NCI-H774 (cell line): ENCODE measurements around the gene FAM180A.

Experiments
- DNase-seq: peaks from one replicate; lab custom pipeline; 2025; lab: John Stamatoyannopoulos, UW

The FAM180A gene

DNA sequence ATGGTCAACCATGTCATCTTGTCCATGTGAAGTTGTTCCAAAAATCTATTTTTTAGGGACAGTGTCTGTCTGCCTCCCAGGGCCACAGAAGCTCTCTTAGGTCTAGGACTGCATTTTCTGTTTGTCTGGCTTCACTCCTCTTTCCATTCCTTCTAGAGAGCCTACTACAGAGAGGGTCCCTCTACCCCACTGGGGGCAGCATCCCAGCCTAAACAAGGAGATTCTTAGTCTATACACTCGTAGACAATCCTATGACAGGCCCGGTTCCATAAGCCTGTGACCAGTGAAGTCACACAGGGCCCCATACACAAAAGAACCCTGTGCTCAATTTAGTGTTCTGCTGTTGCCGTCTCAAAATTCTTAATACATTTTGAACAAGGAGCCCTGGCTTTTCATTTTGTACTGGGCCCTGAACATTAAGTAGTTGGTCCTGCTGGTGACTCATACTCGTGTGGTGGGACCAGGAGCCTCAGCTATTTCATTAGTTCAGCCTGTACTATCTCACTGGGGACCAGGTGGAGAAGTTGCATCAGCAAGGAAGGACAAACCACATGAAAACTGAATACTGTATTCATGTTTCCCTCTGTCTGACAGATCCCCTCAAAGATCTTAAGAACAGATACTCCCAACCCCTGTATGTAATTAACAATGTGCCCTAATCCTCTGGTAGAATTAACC is 23.5 kb upstream of the FAM180A start:
- no peak for DNase-seq

DNA sequence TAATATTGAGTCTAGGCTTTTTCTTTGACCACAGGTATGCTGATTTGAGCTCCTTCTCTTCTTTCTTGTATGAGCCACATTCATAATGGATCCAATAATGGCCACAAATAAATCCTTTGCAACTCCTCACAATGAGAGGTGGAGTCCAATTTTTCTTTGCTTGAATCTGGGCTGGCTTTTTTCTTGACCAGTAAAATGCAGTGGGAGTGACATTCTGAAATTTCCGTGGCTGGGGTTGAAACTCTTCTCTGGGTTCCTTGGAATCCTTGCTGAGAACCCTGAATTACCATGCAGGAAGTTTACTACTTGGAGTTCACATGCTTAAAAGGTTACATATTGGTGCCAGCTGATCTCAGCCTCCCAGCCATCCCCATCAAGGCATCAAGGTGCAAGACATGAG is 22.4 kb upstream of the FAM180A start:
- no peak for DNase-seq

DNA sequence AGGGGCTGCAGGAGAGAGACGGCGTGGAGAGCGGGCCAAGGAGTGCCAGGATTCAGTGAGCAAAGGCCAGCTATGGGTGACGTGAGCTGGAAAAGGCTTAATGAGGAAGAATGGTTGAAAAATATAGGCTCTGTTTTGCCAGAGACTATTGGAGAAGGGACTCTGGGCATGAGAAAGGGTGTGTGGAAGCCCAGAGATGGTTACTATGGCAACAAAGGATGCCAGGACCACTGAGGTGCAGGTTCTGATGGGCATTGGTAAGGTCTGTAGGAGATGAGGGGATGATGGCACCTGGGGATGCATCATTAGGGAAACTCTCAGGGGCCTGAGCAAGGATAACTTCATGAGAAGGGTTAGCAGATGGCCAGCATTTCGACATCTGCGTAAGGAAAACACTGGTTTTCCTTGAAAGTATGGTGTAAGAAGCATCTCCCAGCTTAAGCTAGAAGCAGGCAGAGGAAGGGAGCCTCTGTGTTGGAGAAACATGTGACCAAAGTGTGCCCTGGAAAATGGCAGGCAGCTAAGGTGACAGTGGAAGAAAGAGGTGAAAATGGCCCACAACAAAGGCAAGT is 21.6 kb upstream of the FAM180A start:
- DNase-seq, result no peak

DNA sequence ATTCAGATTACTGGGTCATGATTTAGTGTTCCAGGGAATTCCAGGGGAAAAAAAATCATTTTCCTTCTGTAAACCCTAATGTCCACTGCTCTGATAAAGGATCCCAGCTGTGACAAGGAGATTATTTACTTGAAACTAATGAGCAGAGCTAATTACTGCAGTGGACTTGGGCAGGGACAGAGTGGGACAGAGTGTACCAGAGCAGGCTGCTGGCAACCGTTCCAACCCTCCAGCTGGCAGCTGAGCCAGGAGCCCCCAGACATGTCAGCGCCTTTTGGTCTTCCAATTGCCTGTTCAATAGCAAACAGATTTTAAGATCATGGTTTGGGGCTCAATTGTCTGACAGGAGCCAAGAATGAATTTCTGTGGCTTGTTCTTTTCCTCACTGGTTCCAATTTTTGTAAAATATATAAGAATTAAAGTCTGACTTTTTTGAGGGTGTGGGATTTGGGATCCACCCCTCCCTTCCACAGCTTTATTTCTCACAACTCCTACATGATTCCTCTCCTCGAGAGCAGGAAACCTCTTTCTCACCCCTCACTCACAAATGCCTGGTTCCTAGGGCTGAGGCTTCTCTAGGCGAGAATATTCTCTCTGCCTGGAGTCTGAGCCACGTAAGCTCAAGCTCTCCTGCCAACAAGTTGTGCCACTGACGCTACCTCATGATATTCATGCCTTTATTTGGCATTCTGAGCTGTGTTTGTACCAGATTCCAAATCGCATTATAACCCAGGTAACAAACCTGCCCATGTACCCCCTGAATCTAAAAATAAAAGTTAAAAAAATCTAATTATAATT is 20.6 kb upstream of the FAM180A start:
- no peak for DNase-seq

DNA sequence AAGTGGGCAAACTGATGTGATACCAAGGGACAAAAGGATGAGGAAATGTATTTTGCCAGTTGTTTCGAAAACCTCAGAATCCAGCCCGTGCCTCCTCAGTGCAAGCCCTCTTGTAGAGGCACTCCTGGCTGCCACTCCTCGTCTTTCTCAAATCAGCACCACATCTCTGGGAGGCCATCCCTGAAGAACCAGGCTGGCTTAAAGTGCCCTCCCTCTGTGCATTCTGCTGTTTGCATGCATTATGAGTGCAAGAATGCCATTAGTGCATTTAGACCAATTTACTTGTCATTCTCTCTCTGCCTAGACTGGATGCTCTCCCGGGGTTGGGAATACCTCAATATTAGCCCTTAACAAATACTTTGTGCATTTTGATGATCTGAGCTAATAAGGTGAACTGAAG is 19.9 kb upstream of the FAM180A start:
- no peak for DNase-seq

DNA sequence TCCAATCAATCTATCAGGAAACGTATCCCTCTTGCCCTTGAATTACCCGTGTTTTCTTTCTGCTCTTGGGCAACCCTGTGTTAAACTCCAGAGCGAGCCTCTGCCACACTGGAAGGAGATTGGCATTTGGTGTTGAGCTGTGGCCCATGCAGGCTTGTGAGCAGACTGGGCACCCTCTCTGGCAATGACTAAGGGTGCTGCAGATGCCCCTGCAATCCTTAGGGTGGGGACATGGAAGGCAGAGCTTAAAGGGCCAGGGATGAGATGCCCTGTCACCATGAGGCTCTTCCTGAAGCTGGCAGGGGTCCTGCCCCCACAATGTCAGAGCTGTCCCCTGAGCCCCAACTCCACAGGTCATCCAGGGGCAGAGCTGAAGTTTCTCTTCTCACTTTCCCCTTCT is 19.5 kb upstream of the FAM180A start:
- DNase-seq, result no peak

DNA sequence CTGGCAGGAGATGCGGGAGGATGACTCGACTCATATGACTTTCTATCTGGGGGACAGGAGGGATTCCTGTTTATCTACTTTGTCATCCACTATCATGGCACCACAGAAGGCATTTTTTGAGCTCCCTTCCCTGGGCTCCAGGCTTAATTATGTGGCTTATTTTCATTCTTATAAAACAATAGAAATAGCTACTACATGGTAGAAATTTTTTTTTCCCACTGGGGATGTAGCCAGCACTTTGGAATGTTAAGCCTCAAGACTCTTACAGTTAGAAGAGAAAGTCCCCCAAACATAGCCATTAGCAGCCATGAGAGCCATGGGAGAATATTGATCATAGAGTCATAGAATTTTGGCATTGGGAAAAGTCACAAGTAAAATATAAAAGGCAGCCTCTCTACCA is 14.6 kb upstream of the FAM180A start:
- DNase-seq, result no peak

DNA sequence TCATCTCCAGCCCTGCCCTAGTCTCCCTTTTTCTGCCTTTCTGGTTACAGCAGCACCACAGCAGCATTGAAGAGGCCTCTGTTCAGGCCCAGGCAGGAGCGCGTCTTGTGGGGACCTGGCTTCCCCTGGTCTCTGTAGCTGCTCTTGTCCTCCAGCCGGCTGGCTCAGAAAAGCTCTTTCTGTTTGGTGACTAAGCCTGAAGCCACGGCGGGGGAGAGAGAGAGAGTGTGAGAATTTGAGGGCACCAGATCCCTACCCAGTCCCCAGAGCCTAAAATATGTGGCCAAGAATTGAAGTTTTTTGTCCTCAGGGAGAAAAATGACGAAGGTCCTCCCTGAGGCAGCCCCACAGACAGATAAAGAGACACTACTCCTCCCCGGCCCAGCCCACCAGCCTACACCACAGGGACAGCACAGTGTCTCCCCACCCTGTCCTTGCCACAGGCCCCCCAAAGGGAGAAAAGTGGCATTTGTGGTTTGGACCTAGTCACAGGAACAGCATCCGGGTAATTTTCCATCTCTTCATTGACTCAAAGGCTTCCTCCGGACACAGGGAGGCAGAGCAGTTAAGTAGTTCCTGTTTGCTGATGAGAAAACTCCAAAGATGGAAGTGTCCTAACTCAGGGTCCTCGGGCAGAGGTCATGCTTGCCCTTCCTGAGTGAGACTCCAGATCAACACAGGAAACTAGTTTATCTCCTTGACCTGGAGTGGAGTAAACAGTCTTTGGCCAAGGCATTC is 13.3 kb upstream of the FAM180A start:
- DNase-seq, result no peak

DNA sequence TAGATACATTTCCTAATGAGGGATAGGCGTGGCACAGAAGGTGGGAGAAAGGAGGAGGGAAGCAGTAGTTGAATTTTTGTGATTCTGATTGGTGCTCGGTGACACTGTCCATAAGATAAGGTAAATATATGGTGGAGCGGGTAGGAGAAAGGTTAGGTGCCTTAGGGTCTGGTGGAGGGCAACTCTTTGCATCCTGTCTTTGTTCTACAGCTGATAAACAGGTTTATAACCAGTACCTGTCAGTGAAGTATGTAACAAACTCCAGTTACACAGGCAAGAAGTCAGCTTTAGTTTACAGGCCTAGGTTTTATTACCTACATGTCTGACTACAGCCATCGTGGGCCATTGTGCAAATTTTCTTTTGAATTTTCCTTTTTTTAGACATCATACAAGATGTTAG is 10.9 kb upstream of the FAM180A start:
- DNase-seq, result no peak

DNA sequence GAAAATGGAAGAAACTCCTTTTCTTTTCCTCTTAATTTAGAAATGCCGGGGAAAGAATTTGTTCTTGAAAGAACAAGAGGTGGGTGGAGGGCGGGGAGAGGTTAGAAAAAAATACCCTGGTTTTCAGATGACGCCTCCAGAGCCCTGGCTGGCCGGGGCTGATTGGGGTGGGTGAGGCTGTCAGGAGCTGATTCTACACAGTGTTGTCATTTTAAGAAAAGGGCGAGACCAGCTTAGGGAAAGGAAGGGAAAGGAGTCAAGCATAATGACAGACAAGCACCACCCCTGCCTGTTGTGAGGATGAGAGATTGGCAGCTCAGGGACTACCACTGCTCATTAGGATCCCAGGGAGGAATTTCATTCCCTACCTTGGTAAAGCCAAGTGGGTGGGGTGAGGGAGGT is 9.9 kb upstream of the FAM180A start:
- DNase-seq, result no peak

DNA sequence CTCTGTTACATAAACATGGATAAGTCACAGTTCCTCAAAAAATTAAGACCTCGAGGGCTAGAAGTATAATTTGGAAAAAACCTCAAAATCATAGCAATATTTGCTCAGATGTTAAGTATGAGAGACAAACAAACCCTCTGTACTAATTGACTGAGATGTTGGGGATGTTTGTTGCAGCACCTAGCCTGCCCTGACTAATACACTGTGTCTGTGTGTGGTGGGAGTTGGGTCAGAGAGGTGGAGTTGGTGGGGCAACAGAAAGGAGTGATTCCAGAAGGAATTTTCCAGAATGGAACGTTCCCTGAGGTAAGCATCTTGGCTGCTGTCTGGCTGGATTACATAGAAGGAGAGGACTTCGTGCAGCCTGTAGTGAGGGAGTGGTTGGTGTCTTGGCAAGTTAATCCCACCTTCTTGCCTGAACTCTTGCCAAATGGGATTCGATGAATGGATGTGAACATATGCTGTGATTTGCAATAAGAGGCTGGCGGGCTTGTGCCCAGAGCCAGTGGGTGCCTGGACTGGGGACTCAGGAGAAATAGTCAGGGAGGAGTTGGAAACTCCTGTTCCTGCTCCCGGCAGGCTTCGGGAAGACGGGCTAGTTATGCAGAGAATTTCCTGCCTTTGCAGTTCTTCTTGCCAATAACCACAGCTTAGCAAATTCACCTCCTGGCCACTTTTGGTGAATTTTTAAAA is 9.3 kb upstream of the FAM180A start:
- no peak for DNase-seq

DNA sequence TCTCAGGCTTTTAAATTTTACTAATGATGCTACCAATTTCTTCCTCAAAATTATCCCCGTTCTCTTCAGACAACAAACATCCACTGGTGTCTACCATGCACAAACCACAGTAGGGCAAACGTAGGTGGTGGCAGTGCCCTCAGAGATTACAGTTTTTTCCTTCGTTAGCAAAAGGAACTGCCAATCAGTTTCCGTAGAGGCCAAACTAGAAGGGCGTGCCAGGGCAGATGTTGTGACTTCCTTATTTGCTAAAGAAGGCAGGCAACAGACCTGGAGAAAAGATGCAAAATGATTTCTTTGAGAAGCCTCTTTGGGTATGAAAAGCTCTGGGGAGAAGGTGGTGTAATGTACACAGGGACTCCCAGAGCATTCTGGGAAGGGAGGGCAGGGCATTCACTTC is 7.6 kb upstream of the FAM180A start:
- DNase-seq, result no peak

DNA sequence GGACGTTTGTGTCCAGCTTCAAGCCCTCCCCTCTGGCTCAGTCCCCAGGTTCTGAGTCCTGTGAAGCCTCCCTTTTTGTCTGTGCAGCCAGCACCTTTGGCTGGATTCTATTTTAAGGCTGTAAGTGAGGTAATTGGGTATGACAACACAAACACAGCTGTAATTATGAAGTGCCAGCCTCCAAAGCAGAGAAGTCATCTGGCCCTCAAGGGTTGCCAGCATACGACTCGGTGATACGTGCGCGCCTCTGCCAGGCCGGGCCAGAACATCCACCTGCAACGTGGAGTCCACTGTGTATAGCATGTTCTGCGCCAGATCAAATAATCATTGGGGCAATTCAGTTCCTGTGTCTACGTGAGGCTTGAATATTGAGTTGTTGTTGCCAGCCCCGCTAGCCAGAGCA is 6.7 kb upstream of the FAM180A start:
- peak; percentile 87 for DNase-seq

DNA sequence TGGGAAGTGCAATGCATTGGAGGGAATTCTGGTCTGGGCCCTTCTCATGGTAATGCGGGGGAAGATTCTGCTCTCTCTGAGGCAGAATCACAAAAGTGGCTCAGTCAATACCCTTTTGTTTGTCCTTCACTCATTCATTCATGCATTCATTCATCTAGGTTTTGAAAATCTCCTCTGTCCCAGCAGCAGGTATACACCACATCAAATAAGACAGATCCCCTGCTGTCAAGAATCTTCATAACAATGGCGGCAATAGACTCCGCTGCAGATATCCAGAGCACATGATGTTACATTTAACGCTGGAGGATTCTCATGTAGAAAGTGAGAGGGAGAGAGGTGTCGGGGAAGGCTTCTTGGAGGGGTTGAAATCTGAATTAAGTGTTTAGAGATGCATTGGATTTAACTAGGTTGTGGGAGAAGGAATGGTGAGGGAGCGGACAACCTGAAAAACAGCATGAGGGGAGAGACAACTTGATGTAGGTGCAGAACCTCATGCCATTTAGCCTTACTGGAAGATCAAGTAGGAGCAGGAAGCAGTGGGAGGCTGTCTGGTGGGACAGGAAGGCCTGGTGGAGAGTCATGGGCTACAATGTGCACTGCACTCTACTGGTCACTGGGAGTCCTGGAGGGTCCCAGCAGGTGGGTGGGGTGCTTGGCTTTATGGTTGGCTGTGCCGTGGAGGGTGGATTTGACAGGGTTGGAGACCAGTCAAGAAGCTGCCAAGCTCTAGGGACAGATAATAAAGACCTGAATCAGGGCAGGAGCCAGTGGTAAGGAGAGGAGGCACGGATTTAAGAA is 5.2 kb upstream of the FAM180A start:
- DNase-seq, result no peak

DNA sequence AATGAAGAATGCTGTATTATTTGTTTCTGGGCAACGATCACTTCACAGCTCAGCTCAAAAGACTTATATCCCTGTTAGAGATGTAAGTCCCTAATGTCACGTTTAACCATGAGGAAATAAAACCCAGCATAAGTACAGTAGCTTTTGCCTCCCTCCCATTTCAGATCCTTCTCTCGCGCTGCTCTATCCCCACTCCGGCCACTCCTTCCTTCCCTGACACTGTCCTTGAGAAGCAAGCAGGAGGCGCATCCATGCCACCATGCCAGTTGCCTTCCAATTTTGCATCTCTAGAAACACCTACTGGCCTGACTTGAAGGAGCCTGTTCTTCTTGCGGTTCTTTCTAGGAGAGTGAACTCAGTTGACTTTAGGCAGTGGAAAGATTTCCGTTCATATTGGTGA is 1.2 kb downstream of the FAM180A start:
- DNase-seq, result no peak

DNA sequence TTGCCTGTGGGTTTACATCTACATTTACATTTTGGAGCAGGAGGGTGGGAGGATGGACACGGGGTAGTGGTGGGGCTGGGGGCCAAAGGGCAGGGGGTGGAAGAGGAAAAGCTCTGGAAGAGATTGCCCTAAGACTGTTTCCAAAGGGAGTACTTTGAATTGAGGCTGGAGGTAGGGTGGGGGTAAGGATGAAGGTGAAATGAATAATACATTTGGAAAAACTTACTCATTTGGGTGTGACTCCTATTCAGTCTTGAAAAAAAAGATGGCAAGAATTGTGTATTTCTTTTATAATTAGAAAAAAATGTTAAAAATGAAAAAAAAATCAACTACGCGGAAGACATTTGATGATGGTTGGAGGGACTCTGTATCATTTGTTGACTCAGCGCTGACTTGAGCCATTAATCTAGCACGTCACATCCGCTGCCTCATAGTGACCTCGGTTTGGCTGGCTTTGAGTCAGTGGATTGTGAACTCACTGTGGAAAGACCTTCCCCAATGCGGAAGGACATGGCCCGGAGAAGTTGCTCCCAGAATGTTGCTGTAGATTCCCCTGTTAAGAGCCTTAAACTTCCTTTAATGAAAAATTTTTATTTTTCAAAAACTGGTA is 2.8 kb downstream of the FAM180A start:
- no peak for DNase-seq

DNA sequence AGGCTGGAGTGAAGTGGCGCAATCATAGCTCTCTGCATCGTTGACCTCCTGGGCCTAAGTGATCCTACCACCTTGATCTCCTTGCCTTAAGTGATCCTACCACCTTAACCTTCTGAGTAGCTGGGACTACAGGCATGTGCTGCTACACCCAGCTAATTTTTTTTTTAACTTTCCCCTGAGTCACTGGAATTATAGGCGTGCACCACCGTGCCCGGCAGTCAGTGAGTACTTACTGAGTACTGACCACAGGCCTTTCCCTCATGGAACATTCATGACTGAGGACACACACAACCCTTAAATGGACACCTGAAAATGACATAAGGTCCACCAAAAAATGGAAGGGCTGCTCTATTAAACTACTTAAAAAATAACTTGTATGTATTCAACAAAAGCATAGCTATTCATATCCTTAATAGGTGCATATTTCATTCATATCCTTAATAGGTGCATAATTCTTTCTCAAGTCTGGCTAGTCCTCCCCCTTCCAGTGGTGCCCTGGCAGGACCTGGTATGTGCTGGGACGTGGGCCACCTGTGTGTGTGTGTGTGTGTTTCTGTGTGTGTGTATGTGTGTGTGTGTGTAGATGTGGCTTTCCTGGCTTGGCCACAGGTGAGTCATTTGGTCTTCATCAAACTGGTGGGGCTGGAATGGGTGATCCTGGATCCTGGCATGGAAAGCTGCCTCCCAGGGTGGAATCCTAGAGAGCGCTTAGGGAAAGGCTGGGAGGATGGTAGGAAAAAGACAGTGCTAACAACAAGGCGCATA is 3.5 kb downstream of the FAM180A start:
- no peak for DNase-seq

DNA sequence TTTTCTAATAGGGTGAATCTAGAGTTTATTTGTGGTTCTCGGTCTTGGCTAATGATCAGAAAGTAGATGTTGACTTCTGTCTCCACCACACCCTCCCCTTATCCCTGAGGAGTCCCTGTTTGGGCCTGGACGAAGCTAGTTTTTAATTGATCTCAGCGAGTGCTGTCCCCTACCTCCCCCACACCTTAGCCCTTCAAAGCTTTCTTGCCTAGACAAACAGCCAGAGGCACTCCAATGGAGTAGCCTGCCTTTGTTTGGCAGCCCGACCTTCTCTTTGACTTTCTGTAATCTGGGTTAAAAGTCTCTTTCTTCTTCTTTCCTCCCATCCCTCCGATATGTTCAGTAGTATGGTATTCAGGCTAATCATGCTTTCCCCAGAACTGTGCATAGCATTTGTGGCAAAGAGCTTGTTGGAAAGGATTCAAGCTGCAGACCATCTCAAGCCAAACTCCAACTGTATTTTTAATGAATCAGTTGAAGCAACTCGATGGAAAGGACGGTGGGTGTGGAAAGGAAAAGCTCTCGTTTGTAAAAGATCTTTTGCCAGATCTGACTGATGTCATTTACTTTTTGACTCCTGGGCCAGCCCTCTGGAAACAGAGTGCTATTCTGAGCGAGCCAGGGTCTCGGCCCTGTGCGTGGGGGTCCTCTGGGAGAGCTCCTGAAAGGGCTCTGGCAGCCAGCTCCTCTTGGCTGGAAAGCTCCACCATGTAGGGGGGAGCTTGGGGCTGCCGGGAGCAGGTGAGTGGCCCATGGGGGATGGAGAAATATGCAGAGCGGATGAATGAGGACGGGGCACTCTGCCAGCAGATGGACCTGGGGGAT is 4.5 kb downstream of the FAM180A start:
- DNase-seq, result no peak

DNA sequence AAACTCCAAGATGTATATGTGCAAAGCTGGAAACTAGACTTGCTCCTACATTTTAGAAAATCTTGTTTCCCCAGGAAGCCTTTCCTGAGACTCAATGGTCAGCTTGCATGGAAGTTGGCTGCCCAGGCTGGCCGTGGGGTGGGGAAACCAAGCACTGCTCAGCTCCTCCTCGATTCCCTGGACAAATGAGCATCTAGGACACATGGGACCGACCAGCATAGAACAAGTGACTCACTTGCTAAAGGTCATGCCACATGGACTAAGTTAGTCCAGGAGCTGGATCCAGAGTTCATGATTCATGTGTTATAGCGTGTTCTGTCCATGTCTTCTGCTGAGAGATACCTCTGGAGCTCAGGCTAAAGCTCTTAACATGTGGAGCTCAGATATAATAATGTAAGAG is 6.2 kb downstream of the FAM180A start:
- no peak for DNase-seq
